A549 (cell line): Measurements from ENCODE around the gene CUX1.

Source experiments
- CHD2 ChIP-seq: fragments of 150-350 bp; IDR thresholded peaks from 2 replicates; pipeline ENCODE4 v1.6.1; 2014; ENCODE audit warnings: low read length; ENCODE audit not compliant: partially characterized antibody
- CTCF ChIP-seq: fragments of >200 bp; sonication (Bioruptor Twin); formaldehyde crosslinking; IDR thresholded peaks from 3 replicates; pipeline ENCODE4 v1.5.1; 2016
- EP300 ChIP-seq, 2 experiments: fragments of >200 bp; sonication (Bioruptor Twin); formaldehyde crosslinking; IDR thresholded peaks; 2 replicates in 1 of 2; 3 replicates in 1 of 2; pipeline ENCODE4 v1.6.1; 2016 to 2017
- NFE2L2 ChIP-seq: fragments of 150-350 bp; conservative IDR thresholded peaks from 2 replicates; pipeline ENCODE4 v1.6.1; 2014; ENCODE audit warnings: low read length
- POLR2A ChIP-seq: IDR thresholded peaks from 2 replicates; pipeline ENCODE4 v1.6.1; 2012; ENCODE audit warnings: mild to moderate bottlenecking, low read length
- RAD21 ChIP-seq, 2 experiments: fragments of >200 bp in 1 of 2; sonication (Bioruptor Twin) in 1 of 2; formaldehyde crosslinking in 1 of 2; IDR thresholded peaks in 1 of 2; conservative IDR thresholded peaks in 1 of 2; 2 replicates in 1 of 2; 3 replicates in 1 of 2; pipeline ENCODE4 v1.6.1; 2012 to 2018; ENCODE audit warnings: inconsistent platforms in 1 of 2
- SREBF2 ChIP-seq: fragments of 450-650 bp; IDR thresholded peaks from 2 replicates; pipeline ENCODE4 v1.6.1; 2014; ENCODE audit warnings: mild to moderate bottlenecking, moderate library complexity
- ZFP36 ChIP-seq: fragments of 450-650 bp; IDR thresholded peaks from 2 replicates; pipeline ENCODE4 v1.6.1; 2014; ENCODE audit warnings: borderline replicate concordance; ENCODE audit not compliant: partially characterized antibody
- ZNF302 ChIP-seq: fragments of 250-450 bp; sonication (Bioruptor Pico); IDR thresholded peaks from 2 replicates; pipeline ENCODE4 v1.9.0; 2021; ENCODE audit warnings: inconsistent platforms, mild to moderate bottlenecking, moderate library complexity

GRCh38 chr7:102115931-102116330 lies 298.5 kb downstream of the CUX1 start:
- TF ChIP-seq CTCF, result no peak
- TF ChIP-seq RAD21 (conservative IDR thresholded peaks at IDR 0.05 in 1 of 2, IDR thresholded peaks at IDR 0.05 in 1 of 2), result no peak
- no peak for TF ChIP-seq CHD2
- no peak for TF ChIP-seq NFE2L2
- TF ChIP-seq POLR2A, result no peak
- TF ChIP-seq EP300 (IDR thresholded peaks at IDR 0.05), result no peak
- TF ChIP-seq SREBF2, result no peak
- TF ChIP-seq ZFP36, result no peak
- no peak for TF ChIP-seq ZNF302
